SK-N-SH treated with all-trans-retinoic acid at 6 μM for 48 hours (cell line): Measurements from ENCODE around the gene CRYL1.

Experiments used
- ATAC-seq: fragments of 200-7000 bp; cut with Tn5 transposase; 3 replicates; pipeline ENCODE4 v1.9.1; 2020; ENCODE audit warnings: mild to moderate bottlenecking, moderate library complexity
- ARNTL ChIP-seq: fragments of 450-650 bp; formaldehyde crosslinking; IDR thresholded peaks from 2 replicates; pipeline ENCODE4 v1.5.0; 2020; ENCODE audit warnings: low read depth, mild to moderate bottlenecking, moderate library complexity, borderline replicate concordance
- BACH2 ChIP-seq: fragments of 250-450 bp; sonication (Bioruptor Pico); IDR thresholded peaks from 2 replicates; pipeline ENCODE4 v1.9.0; 2021; ENCODE audit warnings: mild to moderate bottlenecking, borderline replicate concordance
- CREB5 ChIP-seq: fragments of 250-450 bp; sonication (Bioruptor Pico); IDR thresholded peaks from 2 replicates; pipeline ENCODE4 v1.5.1; 2020; ENCODE audit warnings: low read depth, mild to moderate bottlenecking, moderate library complexity
- CSDC2 ChIP-seq: fragments of 250-450 bp; sonication (Bioruptor Pico); IDR thresholded peaks from 2 replicates; pipeline ENCODE4 v1.5.0; 2020; ENCODE audit warnings: mild to moderate bottlenecking, moderate library complexity
- CSRNP3 ChIP-seq: fragments of 250-450 bp; sonication (Bioruptor Pico); IDR thresholded peaks from 2 replicates; pipeline ENCODE4 v1.5.1; 2021; ENCODE audit warnings: mild to moderate bottlenecking, moderate library complexity
- ESRRG ChIP-seq: fragments of 250-450 bp; sonication (Bioruptor Pico); IDR thresholded peaks from 2 replicates; pipeline ENCODE4 v1.6.1; 2021; ENCODE audit warnings: mild to moderate bottlenecking
- GLIS3 ChIP-seq: fragments of 250-450 bp; sonication (Bioruptor Pico); IDR thresholded peaks from 2 replicates; pipeline ENCODE4 v1.5.0; 2020; ENCODE audit warnings: mild to moderate bottlenecking, moderate library complexity
- ISL1 ChIP-seq: fragments of 250-450 bp; sonication (Bioruptor Pico); IDR thresholded peaks from 2 replicates; pipeline ENCODE4 v2.1.2; 2022; ENCODE audit warnings: mild to moderate bottlenecking, moderate library complexity
- OSR1 ChIP-seq: fragments of 250-450 bp; sonication (Bioruptor Pico); IDR thresholded peaks from 2 replicates; pipeline ENCODE4 v1.8.0; 2022; ENCODE audit warnings: moderate library complexity, mild to moderate bottlenecking, inconsistent platforms
- PPARA ChIP-seq: fragments of 250-450 bp; sonication (Bioruptor Pico); IDR thresholded peaks from 2 replicates; pipeline ENCODE4 v1.5.0; 2020; ENCODE audit warnings: mild to moderate bottlenecking, borderline replicate concordance
- RARB ChIP-seq: fragments of 250-450 bp; sonication (Bioruptor Pico); IDR thresholded peaks from 2 replicates; pipeline ENCODE4 v1.8.0; 2021; ENCODE audit warnings: mild to moderate bottlenecking, moderate library complexity
- SNAI2 ChIP-seq: fragments of 250-450 bp; sonication (Bioruptor Pico); IDR thresholded peaks from 2 replicates; pipeline ENCODE4 v1.5.0; 2020; ENCODE audit warnings: mild to moderate bottlenecking, moderate library complexity
- TCF4 ChIP-seq: fragments of 250-450 bp; sonication (Bioruptor Pico); IDR thresholded peaks from 2 replicates; pipeline ENCODE4 v1.8.0; 2021; ENCODE audit warnings: mild to moderate bottlenecking, moderate library complexity, borderline replicate concordance
- TOX ChIP-seq: fragments of 250-450 bp; sonication (Bioruptor Pico); IDR thresholded peaks from 2 replicates; pipeline ENCODE4 v1.8.0; 2021; ENCODE audit warnings: mild to moderate bottlenecking, moderate library complexity, borderline replicate concordance
- ZC3H10 ChIP-seq: fragments of 250-450 bp; sonication (Bioruptor Pico); IDR thresholded peaks from 2 replicates; pipeline ENCODE4 v1.5.1; 2021; ENCODE audit warnings: mild to moderate bottlenecking, moderate library complexity
- ZFP3 ChIP-seq: fragments of 250-450 bp; sonication (Bioruptor Pico); IDR thresholded peaks from 2 replicates; pipeline ENCODE4 v1.5.0; 2020; ENCODE audit warnings: mild to moderate bottlenecking, moderate library complexity
- ZFP30 ChIP-seq: fragments of 450-650 bp; formaldehyde crosslinking; IDR thresholded peaks from 2 replicates; pipeline ENCODE4 v1.5.0; 2022; ENCODE audit warnings: mild to moderate bottlenecking, moderate library complexity
- ZNF565 ChIP-seq: fragments of 450-650 bp; formaldehyde crosslinking; conservative IDR thresholded peaks from 2 replicates; pipeline ENCODE4 v1.5.0; 2020; ENCODE audit warnings: low read depth, mild to moderate bottlenecking, moderate library complexity
- ZNF70 ChIP-seq: fragments of 450-650 bp; formaldehyde crosslinking; IDR thresholded peaks from 2 replicates; pipeline ENCODE4 v1.5.0; 2020; ENCODE audit warnings: mild to moderate bottlenecking, moderate library complexity
- ZNF8 ChIP-seq: fragments of 450-650 bp; formaldehyde crosslinking; IDR thresholded peaks from 2 replicates; pipeline ENCODE4 v1.5.0; 2020; ENCODE audit warnings: mild to moderate bottlenecking, moderate library complexity
- TF ChIP-seq, protein P1 (sequence below): fragments of 250-450 bp; sonication (Bioruptor Pico); IDR thresholded peaks from 2 replicates; pipeline ENCODE4 v1.5.0; 2020; ENCODE audit warnings: mild to moderate bottlenecking, moderate library complexity
- TF ChIP-seq, protein P2 (sequence below): fragments of 250-450 bp; sonication (Bioruptor Pico); IDR thresholded peaks from 2 replicates; pipeline ENCODE4 v1.8.0; 2020; ENCODE audit warnings: mild to moderate bottlenecking, moderate library complexity, borderline replicate concordance
- TF ChIP-seq, protein P3 (sequence below): fragments of 250-450 bp; sonication (Bioruptor Pico); IDR thresholded peaks from 2 replicates; pipeline ENCODE4 v1.8.0; 2021; ENCODE audit warnings: low read depth, mild to moderate bottlenecking, moderate library complexity, borderline replicate concordance

CRYL1 gene

GRCh38 chr13:20422362-20422761 lies 103.3 kb downstream of the CRYL1 start:
- no peak for ATAC-seq
- TF ChIP-seq, protein P1, sequence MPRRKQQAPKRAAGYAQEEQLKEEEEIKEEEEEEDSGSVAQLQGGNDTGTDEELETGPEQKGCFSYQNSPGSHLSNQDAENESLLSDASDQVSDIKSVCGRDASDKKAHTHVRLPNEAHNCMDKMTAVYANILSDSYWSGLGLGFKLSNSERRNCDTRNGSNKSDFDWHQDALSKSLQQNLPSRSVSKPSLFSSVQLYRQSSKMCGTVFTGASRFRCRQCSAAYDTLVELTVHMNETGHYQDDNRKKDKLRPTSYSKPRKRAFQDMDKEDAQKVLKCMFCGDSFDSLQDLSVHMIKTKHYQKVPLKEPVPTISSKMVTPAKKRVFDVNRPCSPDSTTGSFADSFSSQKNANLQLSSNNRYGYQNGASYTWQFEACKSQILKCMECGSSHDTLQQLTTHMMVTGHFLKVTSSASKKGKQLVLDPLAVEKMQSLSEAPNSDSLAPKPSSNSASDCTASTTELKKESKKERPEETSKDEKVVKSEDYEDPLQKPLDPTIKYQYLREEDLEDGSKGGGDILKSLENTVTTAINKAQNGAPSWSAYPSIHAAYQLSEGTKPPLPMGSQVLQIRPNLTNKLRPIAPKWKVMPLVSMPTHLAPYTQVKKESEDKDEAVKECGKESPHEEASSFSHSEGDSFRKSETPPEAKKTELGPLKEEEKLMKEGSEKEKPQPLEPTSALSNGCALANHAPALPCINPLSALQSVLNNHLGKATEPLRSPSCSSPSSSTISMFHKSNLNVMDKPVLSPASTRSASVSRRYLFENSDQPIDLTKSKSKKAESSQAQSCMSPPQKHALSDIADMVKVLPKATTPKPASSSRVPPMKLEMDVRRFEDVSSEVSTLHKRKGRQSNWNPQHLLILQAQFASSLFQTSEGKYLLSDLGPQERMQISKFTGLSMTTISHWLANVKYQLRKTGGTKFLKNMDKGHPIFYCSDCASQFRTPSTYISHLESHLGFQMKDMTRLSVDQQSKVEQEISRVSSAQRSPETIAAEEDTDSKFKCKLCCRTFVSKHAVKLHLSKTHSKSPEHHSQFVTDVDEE (CRISPR knock-in tag) = no peak
- TF ChIP-seq ZNF8 (CRISPR knock-in tag) = no peak
- no peak for TF ChIP-seq TOX (CRISPR knock-in tag)
- TF ChIP-seq, protein P2, sequence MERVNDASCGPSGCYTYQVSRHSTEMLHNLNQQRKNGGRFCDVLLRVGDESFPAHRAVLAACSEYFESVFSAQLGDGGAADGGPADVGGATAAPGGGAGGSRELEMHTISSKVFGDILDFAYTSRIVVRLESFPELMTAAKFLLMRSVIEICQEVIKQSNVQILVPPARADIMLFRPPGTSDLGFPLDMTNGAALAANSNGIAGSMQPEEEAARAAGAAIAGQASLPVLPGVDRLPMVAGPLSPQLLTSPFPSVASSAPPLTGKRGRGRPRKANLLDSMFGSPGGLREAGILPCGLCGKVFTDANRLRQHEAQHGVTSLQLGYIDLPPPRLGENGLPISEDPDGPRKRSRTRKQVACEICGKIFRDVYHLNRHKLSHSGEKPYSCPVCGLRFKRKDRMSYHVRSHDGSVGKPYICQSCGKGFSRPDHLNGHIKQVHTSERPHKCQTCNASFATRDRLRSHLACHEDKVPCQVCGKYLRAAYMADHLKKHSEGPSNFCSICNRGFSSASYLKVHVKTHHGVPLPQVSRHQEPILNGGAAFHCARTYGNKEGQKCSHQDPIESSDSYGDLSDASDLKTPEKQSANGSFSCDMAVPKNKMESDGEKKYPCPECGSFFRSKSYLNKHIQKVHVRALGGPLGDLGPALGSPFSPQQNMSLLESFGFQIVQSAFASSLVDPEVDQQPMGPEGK (CRISPR knock-in tag) = no peak
- TF ChIP-seq SNAI2 (CRISPR knock-in tag) = no peak
- TF ChIP-seq ZNF70 (CRISPR knock-in tag) = no peak
- no peak for TF ChIP-seq CREB5
- no peak for TF ChIP-seq CSRNP3 (CRISPR knock-in tag)
- TF ChIP-seq GLIS3 (CRISPR knock-in tag) = no peak
- no peak for TF ChIP-seq OSR1 (CRISPR knock-in tag)
- TF ChIP-seq BACH2 = no peak

DNA sequence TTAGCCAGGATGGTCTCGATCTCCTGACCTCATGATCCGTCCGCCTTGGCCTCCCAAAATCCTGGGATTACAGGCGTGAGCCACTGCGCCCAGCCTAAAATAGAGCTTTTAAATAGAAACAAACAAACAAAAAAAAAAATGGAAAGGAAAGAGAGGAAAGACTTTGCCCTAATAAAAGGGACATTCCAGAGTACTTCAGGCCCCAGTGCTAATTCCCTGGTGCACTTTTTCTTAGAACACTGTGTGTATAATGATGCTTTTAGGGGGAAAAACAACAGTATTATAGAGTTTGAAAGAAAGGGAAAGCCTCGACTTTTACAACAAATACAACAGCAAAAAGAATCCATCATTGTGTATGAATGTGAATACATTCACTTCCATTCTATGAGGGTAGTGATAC lies 104.7 kb downstream of the CRYL1 start:
- TF ChIP-seq CREB5 (no peak), TOX (CRISPR knock-in tag) (no peak), GLIS3 (CRISPR knock-in tag) (no peak), TCF4 (no peak), ZNF8 (CRISPR knock-in tag) (no peak), ZNF70 (CRISPR knock-in tag) (no peak), ZFP3 (CRISPR knock-in tag) (no peak), SNAI2 (CRISPR knock-in tag) (no peak), ARNTL (CRISPR knock-in tag) (no peak), RARB (CRISPR knock-in tag) (no peak), ZNF565 (CRISPR knock-in tag) (no peak), ESRRG (no peak), ZC3H10 (CRISPR knock-in tag) (no peak), ISL1 (CRISPR knock-in tag) (no peak), PPARA (CRISPR knock-in tag) (no peak), ZFP30 (CRISPR knock-in tag) (no peak), OSR1 (CRISPR knock-in tag) (no peak), CSDC2 (CRISPR knock-in tag) (no peak)
- TF ChIP-seq, protein P3, sequence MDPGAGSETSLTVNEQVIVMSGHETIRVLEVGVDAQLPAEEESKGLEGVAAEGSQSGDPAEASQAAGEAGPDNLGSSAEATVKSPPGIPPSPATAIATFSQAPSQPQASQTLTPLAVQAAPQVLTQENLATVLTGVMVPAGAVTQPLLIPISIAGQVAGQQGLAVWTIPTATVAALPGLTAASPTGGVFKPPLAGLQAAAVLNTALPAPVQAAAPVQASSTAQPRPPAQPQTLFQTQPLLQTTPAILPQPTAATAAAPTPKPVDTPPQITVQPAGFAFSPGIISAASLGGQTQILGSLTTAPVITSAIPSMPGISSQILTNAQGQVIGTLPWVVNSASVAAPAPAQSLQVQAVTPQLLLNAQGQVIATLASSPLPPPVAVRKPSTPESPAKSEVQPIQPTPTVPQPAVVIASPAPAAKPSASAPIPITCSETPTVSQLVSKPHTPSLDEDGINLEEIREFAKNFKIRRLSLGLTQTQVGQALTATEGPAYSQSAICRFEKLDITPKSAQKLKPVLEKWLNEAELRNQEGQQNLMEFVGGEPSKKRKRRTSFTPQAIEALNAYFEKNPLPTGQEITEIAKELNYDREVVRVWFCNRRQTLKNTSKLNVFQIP (CRISPR knock-in tag) = no peak
- TF ChIP-seq, protein P1 (CRISPR knock-in tag) = no peak
- TF ChIP-seq, all 23 proteins: peak for 0
- ATAC-seq = no peak
